Fibroblast of lung (primary cell): Measurements from ENCODE around the gene NT5C. TPM values are rescaled to one million over a fixed set of nuclear protein-coding genes. Genes with fewer than 3 reads are reported as not detected.

Experiments
- DNase-seq, 2 donors: peaks; one replicate each; pipeline versions ENCODE4 v3.0.0 to v3.0.0-alpha.2; 2010; ENCODE audit warnings: low read depth in 2 of 2
- H2AFZ ChIP-seq: 2 replicates; pipeline ENCODE4 v1.5.1; 2012; ENCODE audit warnings: low read length, control low read depth, inconsistent platforms
- H3K27ac ChIP-seq: 2 replicates; pipeline ENCODE4 v1.5.1; 2011; ENCODE audit warnings: low read length, control low read depth; ENCODE audit not compliant: insufficient read depth
- H3K27me3 ChIP-seq: 2 replicates; pipeline ENCODE4 v1.5.1; 2011; ENCODE audit warnings: mild to moderate bottlenecking, low read length; ENCODE audit not compliant: control insufficient read depth, insufficient read depth
- H3K36me3 ChIP-seq: 2 replicates; pipeline ENCODE4 v1.5.1; 2011; ENCODE audit warnings: low read length; ENCODE audit not compliant: control insufficient read depth, insufficient read depth
- H3K4me1 ChIP-seq: 2 replicates; pipeline ENCODE4 v1.5.1; 2011; ENCODE audit warnings: low read length; ENCODE audit not compliant: control insufficient read depth, insufficient read depth; ENCODE audit errors: extremely low read depth
- H3K4me2 ChIP-seq: 2 replicates; pipeline ENCODE4 v1.5.1; 2011; ENCODE audit warnings: low read length, control low read depth; ENCODE audit not compliant: insufficient read depth; ENCODE audit errors: extremely low read depth
- H3K4me3 ChIP-seq, 4 experiments: fragments of 200-600 bp in 1 of 4; sonication (generic) in 1 of 4; replicated peaks in 1 of 4; 2 replicates each; pipeline ENCODE4 v1.5.1; 2011 to 2016; ENCODE audit warnings: low read length in 4 of 4, low read depth in 3 of 4, mild to moderate bottlenecking in 3 of 4, control low read depth in 2 of 4, inconsistent platforms in 1 of 4, mixed read lengths in 1 of 4; ENCODE audit not compliant: insufficient read depth in 1 of 4; ENCODE audit errors: control extremely low read depth in 1 of 4
- H3K79me2 ChIP-seq: 2 replicates; pipeline ENCODE4 v1.5.1; 2012; ENCODE audit warnings: mild to moderate bottlenecking, low read length, inconsistent platforms; ENCODE audit not compliant: control insufficient read depth, insufficient read depth
- H3K9ac ChIP-seq: 2 replicates; pipeline ENCODE4 v1.5.1; 2011; ENCODE audit warnings: mild to moderate bottlenecking, low read length, control low read depth; ENCODE audit not compliant: insufficient read depth
- H3K9me3 ChIP-seq: 2 replicates; pipeline ENCODE4 v1.5.1; 2012; ENCODE audit warnings: low read depth, low read length; ENCODE audit not compliant: control insufficient read depth, insufficient read depth
- H4K20me1 ChIP-seq: 2 replicates; pipeline ENCODE4 v1.5.1; 2011; ENCODE audit warnings: low read length; ENCODE audit not compliant: control insufficient read depth, insufficient read depth; ENCODE audit errors: extremely low read depth
- EZH2 ChIP-seq: IDR thresholded peaks from 2 replicates; pipeline ENCODE4 v1.5.1; 2012; ENCODE audit warnings: low read length, control low read depth, mild to moderate bottlenecking; ENCODE audit errors: missing control alignments
- polyA plus RNA-seq, 2 donors: library from polyadenylated mRNA; depleted of rRNA in 1 of 2; stranded (reverse) in 1 of 2; unstranded in 1 of 2; fragments of >200 nt; gene quantifications; 2 replicates each; pipeline ENCODE4 v1.2.1, GENCODE V29; 2011 to 2012; ENCODE audit warnings: missing spikeins in 1 of 2
- total RNA-seq: library from RNA; depleted of rRNA; stranded (reverse); fragments of >200 nt; gene quantifications from 2 replicates; pipeline ENCODE4 v1.2.1, GENCODE V29; 2014
- TF ChIP-seq, protein P1 (sequence below), 2 donors: IDR thresholded peaks in 1 of 2; conservative IDR thresholded peaks in 1 of 2; 1 replicate in 1 of 2; 2 replicates in 1 of 2; pipeline ENCODE4 v1.5.1; 2011 to 2012; ENCODE audit warnings: low read length in 2 of 2, control low read depth in 1 of 2, inconsistent platforms in 1 of 2, low read depth in 1 of 2, mild to moderate bottlenecking in 1 of 2

The NT5C gene
- total and polyA plus RNA-seq, 2 donors (not counting 1 experiment from before 2014, with no cell fraction given): 18.6 to 29.9 TPM

DNA sequence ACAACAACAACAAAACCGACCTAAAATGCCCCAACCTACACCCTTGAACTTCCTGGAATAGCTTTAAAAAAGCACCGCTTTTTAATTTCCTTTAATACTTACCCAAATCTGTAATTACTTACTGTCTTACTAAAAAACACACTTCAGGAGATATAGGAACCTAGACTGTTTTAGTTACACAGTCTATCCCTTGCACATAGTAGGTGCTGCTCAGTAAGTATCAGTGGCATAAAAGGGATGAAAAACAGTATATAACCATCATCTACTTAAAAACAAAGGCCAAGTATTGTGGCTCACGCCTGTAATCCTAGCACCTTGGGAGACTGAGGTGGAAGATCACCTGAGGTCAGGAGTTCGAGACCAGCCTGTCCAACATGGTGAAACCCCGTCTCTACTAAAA is 45.1 kb upstream of the NT5C start:
- no peaks in the 10 kb centered on the region for H3K27me3 ChIP-seq
- no peak for DNase-seq
- no peak overlapping the region for H3K4me3 ChIP-seq
- TF ChIP-seq, protein P1, sequence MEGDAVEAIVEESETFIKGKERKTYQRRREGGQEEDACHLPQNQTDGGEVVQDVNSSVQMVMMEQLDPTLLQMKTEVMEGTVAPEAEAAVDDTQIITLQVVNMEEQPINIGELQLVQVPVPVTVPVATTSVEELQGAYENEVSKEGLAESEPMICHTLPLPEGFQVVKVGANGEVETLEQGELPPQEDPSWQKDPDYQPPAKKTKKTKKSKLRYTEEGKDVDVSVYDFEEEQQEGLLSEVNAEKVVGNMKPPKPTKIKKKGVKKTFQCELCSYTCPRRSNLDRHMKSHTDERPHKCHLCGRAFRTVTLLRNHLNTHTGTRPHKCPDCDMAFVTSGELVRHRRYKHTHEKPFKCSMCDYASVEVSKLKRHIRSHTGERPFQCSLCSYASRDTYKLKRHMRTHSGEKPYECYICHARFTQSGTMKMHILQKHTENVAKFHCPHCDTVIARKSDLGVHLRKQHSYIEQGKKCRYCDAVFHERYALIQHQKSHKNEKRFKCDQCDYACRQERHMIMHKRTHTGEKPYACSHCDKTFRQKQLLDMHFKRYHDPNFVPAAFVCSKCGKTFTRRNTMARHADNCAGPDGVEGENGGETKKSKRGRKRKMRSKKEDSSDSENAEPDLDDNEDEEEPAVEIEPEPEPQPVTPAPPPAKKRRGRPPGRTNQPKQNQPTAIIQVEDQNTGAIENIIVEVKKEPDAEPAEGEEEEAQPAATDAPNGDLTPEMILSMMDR (conservative IDR thresholded peaks at IDR 0.05 in 1 of 2, IDR thresholded peaks at IDR 0.05 in 1 of 2; ENCODE audit: low read depth in 1 of 2, low read length in 2 of 2): no peak
- no peak for TF ChIP-seq EZH2
- H4K20me1 ChIP-seq: peaks cover 2% of the 10 kb centered on the region
- no peak overlapping the region for H3K27ac ChIP-seq
- H2AFZ ChIP-seq: no peak overlapping the region
- peaks cover 67% of the 10 kb centered on the region for H3K79me2 ChIP-seq
- H3K9ac ChIP-seq: no peak overlapping the region
- peaks cover 11% of the 10 kb centered on the region for H3K36me3 ChIP-seq
- H3K4me2 ChIP-seq: no peak overlapping the region
- no peaks in the 10 kb centered on the region for H3K9me3 ChIP-seq
- no peaks in the 10 kb centered on the region for H3K4me1 ChIP-seq

DNA sequence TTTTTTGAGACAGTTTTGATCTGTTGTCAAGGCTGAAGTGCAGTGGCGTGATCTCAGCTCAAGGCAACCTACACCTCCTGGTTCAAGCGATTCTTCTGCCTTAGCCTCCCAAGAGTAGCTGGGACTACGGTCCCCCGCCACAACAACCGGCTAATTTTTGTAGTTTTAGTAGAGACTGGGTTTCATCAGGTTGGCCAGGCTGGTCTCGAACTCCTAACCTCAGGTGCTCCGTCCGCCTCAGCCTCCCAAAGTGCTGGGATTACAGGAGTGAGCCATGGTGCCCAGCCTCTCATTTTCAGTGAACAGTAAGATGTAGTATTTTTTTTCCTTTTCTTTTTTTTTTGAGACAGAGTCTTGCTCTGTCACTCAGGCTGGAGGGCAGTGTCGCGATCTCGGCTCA is 43.5 kb upstream of the NT5C start:
- H3K4me2 ChIP-seq: no peak overlapping the region
- peaks cover 59% of the 10 kb centered on the region for H3K79me2 ChIP-seq
- H3K9ac ChIP-seq: no peak overlapping the region
- TF ChIP-seq, protein P1 (conservative IDR thresholded peaks at IDR 0.05 in 1 of 2, IDR thresholded peaks at IDR 0.05 in 1 of 2; ENCODE audit: low read depth in 1 of 2, low read length in 2 of 2): no peak
- no peak for TF ChIP-seq EZH2
- H3K4me1 ChIP-seq: no peaks in the 10 kb centered on the region
- no peak overlapping the region for H3K27ac ChIP-seq
- H3K27me3 ChIP-seq: no peaks in the 10 kb centered on the region
- DNase-seq: no peak
- H3K4me3 ChIP-seq: no peak overlapping the region
- H2AFZ ChIP-seq: no peak overlapping the region
- H3K9me3 ChIP-seq: no peaks in the 10 kb centered on the region
- H3K36me3 ChIP-seq: peaks cover 11% of the 10 kb centered on the region
- no peaks in the 10 kb centered on the region for H4K20me1 ChIP-seq

DNA sequence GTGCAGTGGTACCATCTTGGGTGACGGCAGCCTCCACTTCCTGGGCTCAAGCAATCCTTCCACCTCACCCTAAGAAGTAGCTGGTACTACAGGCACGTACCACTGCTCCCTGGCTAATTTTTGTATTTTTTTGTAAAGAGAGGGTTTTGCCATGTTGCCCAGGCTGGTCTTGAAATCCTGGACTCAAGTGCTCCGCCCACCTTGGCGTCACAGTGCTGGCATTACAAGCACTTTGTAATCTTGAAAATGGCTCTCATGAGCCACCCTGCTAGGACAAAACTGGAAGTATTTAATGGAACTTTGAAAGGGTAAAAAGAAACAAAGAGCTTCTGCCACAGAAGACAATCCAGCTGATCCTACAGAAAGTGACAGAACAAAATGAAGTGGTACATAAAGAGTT is 42.0 kb upstream of the NT5C start:
- H3K4me2 ChIP-seq: no peak overlapping the region
- no peak overlapping the region for H2AFZ ChIP-seq
- H3K79me2 ChIP-seq: peaks cover 45% of the 10 kb centered on the region
- no peak for TF ChIP-seq EZH2
- TF ChIP-seq, protein P1 (conservative IDR thresholded peaks at IDR 0.05 in 1 of 2, IDR thresholded peaks at IDR 0.05 in 1 of 2; ENCODE audit: low read depth in 1 of 2, low read length in 2 of 2): no peak
- no peaks in the 10 kb centered on the region for H3K4me1 ChIP-seq
- H3K9me3 ChIP-seq: no peaks in the 10 kb centered on the region
- no peaks in the 10 kb centered on the region for H3K27me3 ChIP-seq
- no peaks in the 10 kb centered on the region for H4K20me1 ChIP-seq
- peaks cover 12% of the 10 kb centered on the region for H3K36me3 ChIP-seq
- no peak overlapping the region for H3K27ac ChIP-seq
- no peak overlapping the region for H3K9ac ChIP-seq
- no peak overlapping the region for H3K4me3 ChIP-seq
- DNase-seq: no peak
